Memory B cell (primary cell): Measurements from ENCODE around the gene CORIN.
"Not testable (repeated sequence)": the region's sequence is repeated elsewhere in the genome, so short reads cannot be mapped to it uniquely, and the experiment has no call there.

Experiments
- ATAC-seq: fragments of 150-1000 bp; cut with Tn5 transposase; 2 replicates; pipeline ENCODE4 v1.10.0; 2021; ENCODE audit warnings: low read depth, mild to moderate bottlenecking, moderate library complexity
- DNase-seq, 2 donors: peaks; one replicate each; pipeline ENCODE4 v3.0.0; 2022; ENCODE audit warnings: low spot score in 2 of 2
- H3K27ac Mint-ChIP-seq: one replicate; pipeline ENCODE4 v1.8.0; 2022; ENCODE audit warnings: mild to moderate bottlenecking, moderate library complexity, mixed read lengths
- H3K27me3 Mint-ChIP-seq: one replicate; pipeline ENCODE4 v1.8.0; 2022; ENCODE audit warnings: mixed read lengths
- H3K36me3 Mint-ChIP-seq: one replicate; pipeline ENCODE4 v1.8.0; 2022; ENCODE audit warnings: mild to moderate bottlenecking, mixed read lengths
- H3K4me1 Mint-ChIP-seq: one replicate; pipeline ENCODE4 v1.8.0; 2022; ENCODE audit warnings: mixed read lengths
- H3K4me3 Mint-ChIP-seq: one replicate; pipeline ENCODE4 v1.8.0; 2022; ENCODE audit warnings: mild to moderate bottlenecking, moderate library complexity, mixed read lengths
- H3K9me3 Mint-ChIP-seq: one replicate; pipeline ENCODE4 v1.8.0; 2022; ENCODE audit warnings: mixed read lengths

CORIN gene

GRCh38 chr4:47774079-47774478 lies 63.8 kb downstream of the CORIN start:
- DNase-seq (no peak), ATAC-seq (no peak)
- no peak overlapping the region for H3K27ac Mint-ChIP-seq
- no peaks in the 10 kb centered on the region for H3K27me3 Mint-ChIP-seq
- no peaks in the 10 kb centered on the region for H3K36me3 Mint-ChIP-seq
- peaks cover 5% of the 10 kb centered on the region for H3K9me3 Mint-ChIP-seq
- H3K4me1 Mint-ChIP-seq: no peaks in the 10 kb centered on the region
- H3K4me3 Mint-ChIP-seq: no peak overlapping the region

GRCh38 chr4:47771020-47771419 lies 66.8 kb downstream of the CORIN start:
- Mint-ChIP-seq H3K27ac (no peak overlapping the region), H3K27me3 (peaks cover 1% of the 10 kb centered on the region), H3K36me3 (no peaks in the 10 kb centered on the region), H3K4me1 (no peaks in the 10 kb centered on the region), H3K9me3 (peaks cover 5% of the 10 kb centered on the region), H3K4me3 (no peak overlapping the region)
- DNase-seq (no peak), ATAC-seq (no peak)

GRCh38 chr4:47767956-47768355 lies 69.9 kb downstream of the CORIN start:
- ATAC-seq, H3K36me3 Mint-ChIP-seq, H3K4me1 Mint-ChIP-seq, H3K27ac Mint-ChIP-seq, H3K27me3 Mint-ChIP-seq, DNase-seq, H3K9me3 Mint-ChIP-seq, H3K4me3 Mint-ChIP-seq: not testable (repeated sequence)

- Mint-ChIP-seq H3K4me3 (no peak overlapping the region), H3K9me3 (peaks cover 3% of the 10 kb centered on the region), H3K27me3 (peaks cover 9% of the 10 kb centered on the region), H3K27ac (no peak overlapping the region), H3K4me1 (no peaks in the 10 kb centered on the region), H3K36me3 (peaks cover 2% of the 10 kb centered on the region)
- DNase-seq (no peak), ATAC-seq (no peak)
Observed at GRCh38 chr4:47763279-47763678, 74.6 kb downstream of the CORIN start.

- Mint-ChIP-seq H3K27me3 (peaks cover 9% of the 10 kb centered on the region), H3K36me3 (peaks cover 2% of the 10 kb centered on the region), H3K9me3 (peaks cover 3% of the 10 kb centered on the region), H3K4me1 (no peaks in the 10 kb centered on the region), H3K27ac (no peak overlapping the region), H3K4me3 (no peak overlapping the region)
- DNase-seq (no peak), ATAC-seq (no peak)
Observed at GRCh38 chr4:47762376-47763266, 75.2 kb downstream of the CORIN start.

- not testable (repeated sequence) for ATAC-seq, H3K27ac Mint-ChIP-seq, H3K9me3 Mint-ChIP-seq, H3K4me1 Mint-ChIP-seq, H3K4me3 Mint-ChIP-seq, DNase-seq, H3K36me3 Mint-ChIP-seq
- peaks cover 14% of the 10 kb centered on the region for H3K27me3 Mint-ChIP-seq
Observed at GRCh38 chr4:47753316-47753715, 84.6 kb downstream of the CORIN start.

GRCh38 chr4:47752214-47752613 lies 85.7 kb downstream of the CORIN start:
- no peak overlapping the region for H3K27ac Mint-ChIP-seq
- peaks cover 10% of the 10 kb centered on the region for H3K9me3 Mint-ChIP-seq
- no peak overlapping the region for H3K4me3 Mint-ChIP-seq
- H3K4me1 Mint-ChIP-seq: no peaks in the 10 kb centered on the region
- H3K36me3 Mint-ChIP-seq: no peaks in the 10 kb centered on the region
- ATAC-seq (no peak), DNase-seq (no peak)
- peaks cover 14% of the 10 kb centered on the region for H3K27me3 Mint-ChIP-seq

- Mint-ChIP-seq H3K27ac (no peak overlapping the region), H3K9me3 (peaks cover 10% of the 10 kb centered on the region), H3K4me1 (no peaks in the 10 kb centered on the region), H3K36me3 (no peaks in the 10 kb centered on the region), H3K27me3 (peaks cover 11% of the 10 kb centered on the region), H3K4me3 (no peak overlapping the region)
- ATAC-seq (no peak), DNase-seq (no peak)
Observed at GRCh38 chr4:47750788-47751187, 87.1 kb downstream of the CORIN start.

- Mint-ChIP-seq H3K4me3 (no peak overlapping the region), H3K36me3 (no peaks in the 10 kb centered on the region), H3K27ac (no peak overlapping the region), H3K27me3 (peaks cover 10% of the 10 kb centered on the region), H3K9me3 (peaks cover 10% of the 10 kb centered on the region), H3K4me1 (no peaks in the 10 kb centered on the region)
- DNase-seq: no peak
- no peak for ATAC-seq
Observed at GRCh38 chr4:47749858-47750257, 88.0 kb downstream of the CORIN start.

- no peak overlapping the region for H3K27ac Mint-ChIP-seq
- DNase-seq (no peak), ATAC-seq (no peak)
- no peaks in the 10 kb centered on the region for H3K4me1 Mint-ChIP-seq
- H3K4me3 Mint-ChIP-seq: no peak overlapping the region
- H3K36me3 Mint-ChIP-seq: no peaks in the 10 kb centered on the region
- H3K27me3 Mint-ChIP-seq: peaks cover 10% of the 10 kb centered on the region
- H3K9me3 Mint-ChIP-seq: peaks cover 10% of the 10 kb centered on the region
Observed at GRCh38 chr4:47749060-47749459, 88.8 kb downstream of the CORIN start.

- ATAC-seq (no peak), DNase-seq (no peak)
- peaks cover 10% of the 10 kb centered on the region for H3K27me3 Mint-ChIP-seq
- no peak overlapping the region for H3K4me3 Mint-ChIP-seq
- no peaks in the 10 kb centered on the region for H3K36me3 Mint-ChIP-seq
- H3K4me1 Mint-ChIP-seq: no peaks in the 10 kb centered on the region
- H3K27ac Mint-ChIP-seq: no peak overlapping the region
- H3K9me3 Mint-ChIP-seq: peaks cover 8% of the 10 kb centered on the region
Observed at GRCh38 chr4:47747846-47748494, 89.9 kb downstream of the CORIN start.

GRCh38 chr4:47747211-47747610 lies 90.7 kb downstream of the CORIN start:
- Mint-ChIP-seq H3K4me1 (no peaks in the 10 kb centered on the region), H3K36me3 (no peaks in the 10 kb centered on the region), H3K9me3 (peaks cover 5% of the 10 kb centered on the region), H3K27ac (no peak overlapping the region), H3K4me3 (no peak overlapping the region), H3K27me3 (peaks cover 10% of the 10 kb centered on the region)
- ATAC-seq: no peak
- DNase-seq: no peak

GRCh38 chr4:47746122-47746521 lies 91.7 kb downstream of the CORIN start:
- H3K27me3 Mint-ChIP-seq: peaks cover 3% of the 10 kb centered on the region
- DNase-seq (no peak), ATAC-seq (no peak)
- no peaks in the 10 kb centered on the region for H3K36me3 Mint-ChIP-seq
- H3K4me1 Mint-ChIP-seq: no peaks in the 10 kb centered on the region
- no peaks in the 10 kb centered on the region for H3K9me3 Mint-ChIP-seq
- H3K27ac Mint-ChIP-seq: no peak overlapping the region
- no peak overlapping the region for H3K4me3 Mint-ChIP-seq

GRCh38 chr4:47744843-47745382 lies 93.0 kb downstream of the CORIN start:
- no peak for ATAC-seq
- no peak for DNase-seq
- H3K27me3 Mint-ChIP-seq: peaks cover under 1% of the 10 kb centered on the region
- no peaks in the 10 kb centered on the region for H3K4me1 Mint-ChIP-seq
- H3K36me3 Mint-ChIP-seq: no peaks in the 10 kb centered on the region
- no peak overlapping the region for H3K27ac Mint-ChIP-seq
- H3K9me3 Mint-ChIP-seq: peaks cover 2% of the 10 kb centered on the region
- H3K4me3 Mint-ChIP-seq: no peak overlapping the region
